ENCODE results near the gene SDF2L1. TPM values are rescaled to one million over a fixed set of nuclear protein-coding genes. Genes with fewer than 3 reads are reported as not detected.

Gene SDF2L1
- total RNA-seq, 2 experiments from 2014 or later, result 38.6 to 41.3 TPM

GRCh38 chr22:21660904-21661303 is 18.8 kb downstream of the SDF2L1 start:
- CTCF ChIA-PET, result interaction anchor here (1.1 kb wide), 1 partner anchor 15 kb away, joined by 5 read pairs; no protein-coding TSS in a partner anchor
- peaks cover 7% of the 10 kb centered on the region for H3K36me3 Mint-ChIP-seq (ENCODE audit: low read depth)
- no peak overlapping the region for H3K4me3 Mint-ChIP-seq
- POLR2A ChIA-PET, result no interaction called here
- no peak for DNase-seq
- TF ChIP-seq, protein P1, sequence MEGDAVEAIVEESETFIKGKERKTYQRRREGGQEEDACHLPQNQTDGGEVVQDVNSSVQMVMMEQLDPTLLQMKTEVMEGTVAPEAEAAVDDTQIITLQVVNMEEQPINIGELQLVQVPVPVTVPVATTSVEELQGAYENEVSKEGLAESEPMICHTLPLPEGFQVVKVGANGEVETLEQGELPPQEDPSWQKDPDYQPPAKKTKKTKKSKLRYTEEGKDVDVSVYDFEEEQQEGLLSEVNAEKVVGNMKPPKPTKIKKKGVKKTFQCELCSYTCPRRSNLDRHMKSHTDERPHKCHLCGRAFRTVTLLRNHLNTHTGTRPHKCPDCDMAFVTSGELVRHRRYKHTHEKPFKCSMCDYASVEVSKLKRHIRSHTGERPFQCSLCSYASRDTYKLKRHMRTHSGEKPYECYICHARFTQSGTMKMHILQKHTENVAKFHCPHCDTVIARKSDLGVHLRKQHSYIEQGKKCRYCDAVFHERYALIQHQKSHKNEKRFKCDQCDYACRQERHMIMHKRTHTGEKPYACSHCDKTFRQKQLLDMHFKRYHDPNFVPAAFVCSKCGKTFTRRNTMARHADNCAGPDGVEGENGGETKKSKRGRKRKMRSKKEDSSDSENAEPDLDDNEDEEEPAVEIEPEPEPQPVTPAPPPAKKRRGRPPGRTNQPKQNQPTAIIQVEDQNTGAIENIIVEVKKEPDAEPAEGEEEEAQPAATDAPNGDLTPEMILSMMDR (IDR thresholded peaks at IDR 0.05), result no peak
- H3K27me3 Mint-ChIP-seq, result no peaks in the 10 kb centered on the region
- no peaks in the 10 kb centered on the region for H3K9me3 Mint-ChIP-seq
- intact Hi-C loops (cut with micrococcal nuclease), result no loop called here
- no peak for ATAC-seq
- H3K4me1 Mint-ChIP-seq (ENCODE audit: low read depth), result peaks cover 20% of the 10 kb centered on the region
- H3K27ac Mint-ChIP-seq, result no peak overlapping the region

- Mint-ChIP-seq H3K9me3 (no peaks in the 10 kb centered on the region), H3K27me3 (no peaks in the 10 kb centered on the region), H3K4me1 (ENCODE audit: low read depth) (peaks cover 14% of the 10 kb centered on the region), H3K36me3 (ENCODE audit: low read depth) (peaks cover 1% of the 10 kb centered on the region), H3K27ac (no peak overlapping the region), H3K4me3 (no peak overlapping the region)
- DNase-seq (no peak), ATAC-seq (no peak)
- intact Hi-C loops (cut with micrococcal nuclease), result no loop called here
- ChIA-PET CTCF (no interaction called here), POLR2A (no interaction called here)
- TF ChIP-seq, protein P1 (IDR thresholded peaks at IDR 0.05), result no peak
Observed at GRCh38 chr22:21661991-21662390, 19.9 kb downstream of the SDF2L1 start.

DNA sequence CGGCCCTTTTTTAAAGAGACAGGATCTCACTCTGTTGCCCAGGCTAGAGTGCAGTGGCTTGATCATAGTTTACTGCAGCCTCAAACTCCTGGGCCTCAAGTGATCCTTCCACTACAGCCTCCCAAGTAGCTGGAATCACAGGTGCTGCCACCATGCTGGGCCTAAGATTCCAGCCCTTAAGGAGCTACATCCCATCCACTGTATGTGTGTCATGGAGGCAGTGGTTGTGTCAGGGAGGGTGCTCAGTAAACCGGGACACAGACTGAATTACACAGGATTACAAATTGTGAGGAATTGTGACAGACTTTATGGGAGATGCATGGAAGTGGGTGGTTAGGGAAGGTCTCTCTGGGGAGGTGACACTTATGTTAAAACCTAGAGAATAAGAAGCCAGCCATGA is 21.6 kb downstream of the SDF2L1 start:
- Mint-ChIP-seq H3K27me3 (no peaks in the 10 kb centered on the region), H3K27ac (no peak overlapping the region), H3K4me3 (no peak overlapping the region), H3K4me1 (ENCODE audit: low read depth) (peaks cover 19% of the 10 kb centered on the region), H3K36me3 (ENCODE audit: low read depth) (no peaks in the 10 kb centered on the region), H3K9me3 (no peaks in the 10 kb centered on the region)
- no peak for ATAC-seq
- POLR2A ChIA-PET, result interaction anchor here (0.6 to 1.3 kb wide), 4 partner anchors 12 to 52 kb away, joined by 3 to 4 read pairs (median 4); no protein-coding TSS in a partner anchor
- TF ChIP-seq, protein P1 (IDR thresholded peaks at IDR 0.05), result no peak
- CTCF ChIA-PET, result interaction anchor here (0.6 kb wide), 1 partner anchor 27 kb away, joined by 3 read pairs; no protein-coding TSS in a partner anchor
- intact Hi-C loops (cut with micrococcal nuclease), result no loop called here
- no peak for DNase-seq

- peak overlapping the region; percentile 89 for H3K4me3 Mint-ChIP-seq
- TF ChIP-seq, protein P1 (IDR thresholded peaks at IDR 0.05), result no peak
- H3K27me3 Mint-ChIP-seq, result no peaks in the 10 kb centered on the region
- H3K9me3 Mint-ChIP-seq, result no peaks in the 10 kb centered on the region
- intact Hi-C loops (cut with micrococcal nuclease), result loop anchor here (5.0 kb wide), 1 partner anchor 52 kb away; no protein-coding TSS in a partner anchor
- peak overlapping the region; percentile 97 for H3K27ac Mint-ChIP-seq
- DNase-seq, result no peak
- H3K36me3 Mint-ChIP-seq (ENCODE audit: low read depth), result peaks cover 4% of the 10 kb centered on the region
- ChIA-PET CTCF (interaction anchor here (0.6 to 2.1 kb wide), 9 partner anchors 12 to 287 kb away, joined by 3 to 10 read pairs (median 3); partner anchors contain the start of genes PPM1F and SDF2L1), POLR2A (interaction anchor here (0.9 to 1.7 kb wide), 6 partner anchors 9 to 22 kb away, joined by 3 to 6 read pairs (median 4); no protein-coding TSS in a partner anchor)
- no peak for ATAC-seq
- H3K4me1 Mint-ChIP-seq (ENCODE audit: low read depth), result peaks cover 25% of the 10 kb centered on the region
Observed at GRCh38 chr22:21665047-21665851, 23.1 kb downstream of the SDF2L1 start.

DNA sequence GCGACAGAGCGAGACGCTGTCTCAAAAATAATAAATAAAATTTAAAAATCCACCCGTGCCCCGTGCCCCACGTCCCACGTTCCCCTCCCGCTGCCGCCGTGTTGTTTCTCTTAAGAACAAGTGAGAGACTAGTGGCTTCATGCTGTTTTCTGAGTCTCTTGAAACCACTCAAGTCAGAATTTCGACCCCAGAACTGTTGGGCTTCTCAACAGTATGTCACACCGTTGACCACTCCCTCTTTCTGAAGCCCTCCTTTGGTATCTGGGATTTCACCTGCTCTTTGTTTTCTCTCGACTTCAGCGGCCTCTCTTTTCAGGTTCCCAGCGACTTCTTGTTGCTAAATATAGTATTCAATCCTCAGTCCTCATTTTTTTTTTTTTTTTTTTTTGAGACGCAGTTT is 24.7 kb downstream of the SDF2L1 start:
- H3K27me3 Mint-ChIP-seq, result no peaks in the 10 kb centered on the region
- no peaks in the 10 kb centered on the region for H3K9me3 Mint-ChIP-seq
- intact Hi-C loops (cut with micrococcal nuclease), result loop anchor here (5.0 kb wide), 1 partner anchor 51 kb away; no protein-coding TSS in a partner anchor
- CTCF ChIA-PET, result interaction anchor here (1.2 kb wide), 1 partner anchor 20 kb away, joined by 3 read pairs; no protein-coding TSS in a partner anchor
- H3K36me3 Mint-ChIP-seq (ENCODE audit: low read depth), result peaks cover 10% of the 10 kb centered on the region
- peak overlapping the region; percentile 97 for H3K27ac Mint-ChIP-seq
- TF ChIP-seq, protein P1 (IDR thresholded peaks at IDR 0.05), result no peak
- no peak for DNase-seq
- peak overlapping the region; percentile 89 for H3K4me3 Mint-ChIP-seq
- no peak for ATAC-seq
- POLR2A ChIA-PET, result interaction anchor here (1.5 kb wide), 1 partner anchor 13 kb away, joined by 5 read pairs; no protein-coding TSS in a partner anchor
- H3K4me1 Mint-ChIP-seq (ENCODE audit: low read depth), result peaks cover 27% of the 10 kb centered on the region

Measured in activated CD8-positive, alpha-beta T cell treated with anti-CD3 and anti-CD28 coated beads for 36 hours (primary cell).